Astrocyte (in vitro differentiated cells and primary cell): ENCODE data around the gene RAB8B. TPM values are rescaled to one million over a fixed set of nuclear protein-coding genes. Genes with fewer than 3 reads are reported as not detected.
A peak's percentile ranks its signal among the peaks of the same experiment; 100 is the strongest.

ENCODE experiments used
- DNase-seq: peaks from one replicate; pipeline ENCODE4 v3.0.0-alpha.2; 2010; ENCODE audit warnings: low read depth
- FAIRE-seq: peaks from 2 replicates; lab custom pipeline; 2011; peaks lifted over from hg19 to GRCh38; lab: Jason Lieb, UNC
- H2AFZ ChIP-seq: 2 replicates; pipeline ENCODE4 v1.6.0; 2012; ENCODE audit warnings: low read depth, low read length, inconsistent platforms
- H3K27ac ChIP-seq: 2 replicates; pipeline ENCODE4 v1.5.1; 2011; ENCODE audit warnings: low read depth, low read length, inconsistent platforms
- H3K27me3 ChIP-seq: 2 replicates; pipeline ENCODE4 v1.6.0; 2011; ENCODE audit warnings: low read length, inconsistent platforms; ENCODE audit not compliant: insufficient read depth
- H3K36me3 ChIP-seq: 2 replicates; pipeline ENCODE4 v1.5.1; 2011; ENCODE audit warnings: low read length, inconsistent platforms; ENCODE audit not compliant: insufficient read depth
- H3K4me1 ChIP-seq: 2 replicates; pipeline ENCODE4 v1.5.1; 2011; ENCODE audit warnings: low read length, inconsistent platforms; ENCODE audit not compliant: insufficient read depth
- H3K4me2 ChIP-seq: 2 replicates; pipeline ENCODE4 v1.6.0; 2012; ENCODE audit warnings: low read length, inconsistent platforms
- H3K4me3 ChIP-seq: 2 replicates; pipeline ENCODE4 v1.5.1; 2011; ENCODE audit warnings: low read depth, mild to moderate bottlenecking, low read length, inconsistent platforms; ENCODE audit not compliant: insufficient read depth
- H3K79me2 ChIP-seq: 2 replicates; pipeline ENCODE4 v1.6.0; 2012; ENCODE audit warnings: mild to moderate bottlenecking, low read length, inconsistent platforms; ENCODE audit not compliant: insufficient read depth
- H3K9ac ChIP-seq: 2 replicates; pipeline ENCODE4 v1.6.0; 2012; ENCODE audit warnings: mild to moderate bottlenecking, low read length, inconsistent platforms
- H3K9me3 ChIP-seq: 2 replicates; pipeline ENCODE4 v1.5.1; 2012; ENCODE audit warnings: low read depth, mild to moderate bottlenecking, low read length, inconsistent platforms; ENCODE audit not compliant: insufficient read depth
- H4K20me1 ChIP-seq: 2 replicates; pipeline ENCODE4 v1.6.0; 2012; ENCODE audit warnings: low read length, inconsistent platforms; ENCODE audit not compliant: insufficient read depth
- H3K27ac Mint-ChIP-seq: one replicate; pipeline ENCODE4 v1.8.0; 2021; ENCODE audit warnings: mild to moderate bottlenecking, mixed read lengths; ENCODE audit not compliant: unreplicated experiment
- H3K27me3 Mint-ChIP-seq: one replicate; pipeline ENCODE4 v1.8.0; 2021; ENCODE audit warnings: low read depth, mixed read lengths; ENCODE audit not compliant: unreplicated experiment
- H3K36me3 Mint-ChIP-seq: one replicate; pipeline ENCODE4 v1.8.0; 2021; ENCODE audit warnings: low read depth, mixed read lengths; ENCODE audit not compliant: unreplicated experiment
- H3K4me1 Mint-ChIP-seq: one replicate; pipeline ENCODE4 v1.8.0; 2021; ENCODE audit warnings: low read depth, mixed read lengths; ENCODE audit not compliant: unreplicated experiment
- H3K4me3 Mint-ChIP-seq: one replicate; pipeline ENCODE4 v1.8.0; 2021; ENCODE audit warnings: mild to moderate bottlenecking, moderate library complexity, mixed read lengths; ENCODE audit not compliant: unreplicated experiment
- H3K9me3 Mint-ChIP-seq: one replicate; pipeline ENCODE4 v1.8.0; 2021; ENCODE audit warnings: mild to moderate bottlenecking, mixed read lengths; ENCODE audit not compliant: unreplicated experiment
- EZH2 ChIP-seq: IDR thresholded peaks from 2 replicates; pipeline ENCODE4 v1.6.1; 2012; ENCODE audit warnings: mild to moderate bottlenecking, low read length, inconsistent platforms; ENCODE audit not compliant: insufficient read depth
- total RNA-seq: library from RNA; stranded (reverse); gene quantifications from 2 replicates; pipeline ENCODE4 v1.2.1, GENCODE V29; 2021
- TF ChIP-seq, protein P1 (sequence below): IDR thresholded peaks from 2 replicates; pipeline ENCODE4 v1.5.1; 2011; ENCODE audit warnings: low read depth, mild to moderate bottlenecking, inconsistent platforms, low read length, moderate library complexity; ENCODE audit not compliant: insufficient read depth

Gene RAB8B
- total RNA-seq, 1 donor from 2014 or later, result 49.3 TPM

DNA sequence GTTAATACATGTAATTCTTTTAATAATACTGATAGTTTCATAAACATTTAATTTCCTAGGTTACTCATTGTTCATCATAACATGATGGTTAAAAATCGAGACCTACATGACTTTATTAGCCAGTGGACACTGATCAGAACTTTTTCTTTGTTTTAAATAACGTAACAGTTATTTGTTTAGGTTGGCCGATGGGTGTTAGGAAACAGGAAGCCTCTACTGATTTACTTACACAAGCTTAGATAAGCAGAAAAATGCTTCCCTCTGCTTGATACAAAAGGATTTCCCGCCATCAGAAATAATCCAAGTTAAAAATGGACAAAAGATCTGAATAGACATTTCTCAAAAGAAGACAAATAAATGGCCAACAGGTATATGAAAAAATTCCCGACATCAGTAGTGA is 71.4 kb downstream of the RAB8B start:
- Mint-ChIP-seq H3K36me3 (peaks cover 31% of the 10 kb centered on the region), H3K9me3 (no peaks in the 10 kb centered on the region), H3K27ac (peak overlapping the region; percentile 3), H3K27me3 (no peaks in the 10 kb centered on the region), H3K4me3 (no peak overlapping the region), H3K4me1 (peaks cover 24% of the 10 kb centered on the region)
- no peaks in the 10 kb centered on the region for H3K79me2 ChIP-seq
- no peak for FAIRE-seq
- H3K9me3 ChIP-seq, result no peaks in the 10 kb centered on the region
- no peak overlapping the region for H3K4me2 ChIP-seq
- TF ChIP-seq, protein P1, sequence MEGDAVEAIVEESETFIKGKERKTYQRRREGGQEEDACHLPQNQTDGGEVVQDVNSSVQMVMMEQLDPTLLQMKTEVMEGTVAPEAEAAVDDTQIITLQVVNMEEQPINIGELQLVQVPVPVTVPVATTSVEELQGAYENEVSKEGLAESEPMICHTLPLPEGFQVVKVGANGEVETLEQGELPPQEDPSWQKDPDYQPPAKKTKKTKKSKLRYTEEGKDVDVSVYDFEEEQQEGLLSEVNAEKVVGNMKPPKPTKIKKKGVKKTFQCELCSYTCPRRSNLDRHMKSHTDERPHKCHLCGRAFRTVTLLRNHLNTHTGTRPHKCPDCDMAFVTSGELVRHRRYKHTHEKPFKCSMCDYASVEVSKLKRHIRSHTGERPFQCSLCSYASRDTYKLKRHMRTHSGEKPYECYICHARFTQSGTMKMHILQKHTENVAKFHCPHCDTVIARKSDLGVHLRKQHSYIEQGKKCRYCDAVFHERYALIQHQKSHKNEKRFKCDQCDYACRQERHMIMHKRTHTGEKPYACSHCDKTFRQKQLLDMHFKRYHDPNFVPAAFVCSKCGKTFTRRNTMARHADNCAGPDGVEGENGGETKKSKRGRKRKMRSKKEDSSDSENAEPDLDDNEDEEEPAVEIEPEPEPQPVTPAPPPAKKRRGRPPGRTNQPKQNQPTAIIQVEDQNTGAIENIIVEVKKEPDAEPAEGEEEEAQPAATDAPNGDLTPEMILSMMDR, result no peak
- no peak for TF ChIP-seq EZH2
- no peak overlapping the region for H2AFZ ChIP-seq
- no peak overlapping the region for H3K4me3 ChIP-seq
- no peak overlapping the region for H3K27ac ChIP-seq
- peaks cover 20% of the 10 kb centered on the region for H3K36me3 ChIP-seq
- H3K27me3 ChIP-seq, result no peaks in the 10 kb centered on the region
- no peaks in the 10 kb centered on the region for H4K20me1 ChIP-seq
- peaks cover 16% of the 10 kb centered on the region for H3K4me1 ChIP-seq
- DNase-seq, result no peak
- no peak overlapping the region for H3K9ac ChIP-seq

DNA sequence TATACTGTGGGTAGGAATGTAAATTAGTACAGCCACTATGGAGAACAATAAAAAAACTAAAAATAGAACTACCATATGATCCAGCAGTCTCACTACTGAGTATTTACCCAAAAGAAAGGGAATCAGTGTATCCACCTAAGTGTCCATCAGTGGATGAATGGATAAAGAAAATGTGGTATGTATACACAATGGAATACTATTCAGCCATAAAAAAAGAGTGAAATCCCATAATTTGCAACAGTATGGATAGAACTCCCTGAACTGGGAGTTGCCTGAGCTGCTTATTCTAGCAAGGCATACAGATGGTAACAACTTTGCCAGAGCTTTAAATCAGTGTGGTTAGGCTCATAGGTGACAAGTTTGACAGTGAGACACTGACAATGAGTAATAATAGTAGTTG is 71.9 kb downstream of the RAB8B start:
- Mint-ChIP-seq H3K4me1 (peaks cover 19% of the 10 kb centered on the region), H3K9me3 (no peaks in the 10 kb centered on the region), H3K27me3 (no peaks in the 10 kb centered on the region), H3K4me3 (peak overlapping the region; percentile 45), H3K27ac (no peak overlapping the region), H3K36me3 (peaks cover 31% of the 10 kb centered on the region)
- DNase-seq (no peak), FAIRE-seq (no peak)
- Histone ChIP-seq H3K79me2 (no peaks in the 10 kb centered on the region), H3K4me3 (no peak overlapping the region), H2AFZ (no peak overlapping the region), H3K27ac (no peak overlapping the region), H3K4me2 (no peak overlapping the region), H3K4me1 (peaks cover 11% of the 10 kb centered on the region), H3K9me3 (no peaks in the 10 kb centered on the region), H3K27me3 (no peaks in the 10 kb centered on the region), H4K20me1 (no peaks in the 10 kb centered on the region), H3K9ac (no peak overlapping the region), H3K36me3 (peaks cover 20% of the 10 kb centered on the region)
- TF ChIP-seq EZH2, result no peak
- TF ChIP-seq, protein P1, result no peak

DNA sequence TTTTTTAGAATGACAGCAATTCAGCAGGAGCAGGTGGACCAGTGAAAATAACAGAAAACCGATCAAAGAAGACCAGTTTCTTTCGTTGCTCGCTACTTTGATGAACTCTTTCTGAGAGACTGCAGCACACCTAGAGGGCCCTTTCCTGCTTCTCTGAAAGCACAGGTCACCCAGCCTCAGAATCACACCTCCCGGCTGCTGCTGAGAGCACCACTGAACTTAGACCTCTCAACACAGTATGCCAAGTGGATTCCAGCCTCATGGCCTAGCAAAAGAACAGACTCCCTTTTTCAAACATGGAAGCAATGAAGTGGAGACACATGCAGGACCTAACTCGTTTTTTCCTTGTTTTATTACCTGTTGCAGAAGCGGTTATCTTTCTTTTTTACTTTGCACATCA is 74.1 kb downstream of the RAB8B start:
- Histone ChIP-seq H3K4me2 (no peak overlapping the region), H3K4me3 (no peak overlapping the region), H4K20me1 (no peaks in the 10 kb centered on the region), H2AFZ (no peak overlapping the region), H3K27ac (no peak overlapping the region), H3K9me3 (no peaks in the 10 kb centered on the region), H3K36me3 (peaks cover 20% of the 10 kb centered on the region), H3K9ac (no peak overlapping the region), H3K79me2 (no peaks in the 10 kb centered on the region), H3K4me1 (no peaks in the 10 kb centered on the region), H3K27me3 (no peaks in the 10 kb centered on the region)
- Mint-ChIP-seq H3K4me1 (peaks cover 11% of the 10 kb centered on the region), H3K36me3 (peaks cover 26% of the 10 kb centered on the region), H3K27me3 (no peaks in the 10 kb centered on the region), H3K9me3 (no peaks in the 10 kb centered on the region), H3K4me3 (no peak overlapping the region), H3K27ac (no peak overlapping the region)
- TF ChIP-seq EZH2, result no peak
- TF ChIP-seq, protein P1, result no peak
- no peak for FAIRE-seq
- DNase-seq, result no peak
